Calu3 (cell line): ENCODE data around the gene PLA2G6. TPM values are rescaled to one million over a fixed set of nuclear protein-coding genes. Genes with fewer than 3 reads are reported as not detected.

Source experiments
- BruUV-seq: library from RNA; stranded (reverse); fragments of 400-500 nt; replicated peaks from 2 replicates; lab custom pipeline; 2021; lab: Mats Ljungman, UMichigan
- CTCF ChIA-PET: fragments of 300-600 bp; sonication (Branson Sonifier 250); formaldehyde crosslinking; loops from one replicate; lab custom pipeline; 2022; ENCODE audit warnings: antibody characterized with exemption; lab: Charles Lee
- DNase-seq: peaks from one replicate; pipeline ENCODE4 v3.0.0; 2022
- H3K27ac Mint-ChIP-seq: one replicate; pipeline ENCODE4 v1.8.0; 2022; ENCODE audit warnings: mixed read lengths; ENCODE audit not compliant: unreplicated experiment
- H3K27me3 Mint-ChIP-seq: one replicate; pipeline ENCODE4 v1.8.0; 2022; ENCODE audit warnings: mixed read lengths; ENCODE audit not compliant: unreplicated experiment
- H3K36me3 Mint-ChIP-seq: one replicate; pipeline ENCODE4 v1.8.0; 2022; ENCODE audit warnings: mild to moderate bottlenecking, moderate library complexity, mixed read lengths; ENCODE audit not compliant: insufficient read depth, unreplicated experiment
- H3K4me1 Mint-ChIP-seq: one replicate; pipeline ENCODE4 v1.8.0; 2022; ENCODE audit warnings: mild to moderate bottlenecking, low read depth, mixed read lengths; ENCODE audit not compliant: unreplicated experiment
- H3K4me3 Mint-ChIP-seq: one replicate; pipeline ENCODE4 v1.8.0; 2022; ENCODE audit warnings: mild to moderate bottlenecking, low read depth, moderate library complexity, mixed read lengths; ENCODE audit not compliant: unreplicated experiment
- H3K9me3 Mint-ChIP-seq: one replicate; pipeline ENCODE4 v1.8.0; 2022; ENCODE audit warnings: low read depth, mixed read lengths; ENCODE audit not compliant: unreplicated experiment
- intact Hi-C: fragments of 100-400 bp; cut with micrococcal nuclease; formaldehyde crosslinking; loops from one replicate; pipeline ENCODE4 v1.10.0; 2022; ENCODE audit not compliant: unreplicated experiment
- total RNA-seq: library from RNA; stranded (reverse); gene quantifications from 2 replicates; pipeline ENCODE4 v1.2.3, GENCODE V29; 2022
- TF ChIP-seq, protein P1 (sequence below): fragments of 200-600 bp; IDR thresholded peaks from one replicate; pipeline ENCODE4 v1.8.0; 2022; ENCODE audit warnings: antibody characterized with exemption; ENCODE audit not compliant: unreplicated experiment

PLA2G6 gene
- total RNA-seq, 1 experiment from 2014 or later = 43.5 TPM

DNA sequence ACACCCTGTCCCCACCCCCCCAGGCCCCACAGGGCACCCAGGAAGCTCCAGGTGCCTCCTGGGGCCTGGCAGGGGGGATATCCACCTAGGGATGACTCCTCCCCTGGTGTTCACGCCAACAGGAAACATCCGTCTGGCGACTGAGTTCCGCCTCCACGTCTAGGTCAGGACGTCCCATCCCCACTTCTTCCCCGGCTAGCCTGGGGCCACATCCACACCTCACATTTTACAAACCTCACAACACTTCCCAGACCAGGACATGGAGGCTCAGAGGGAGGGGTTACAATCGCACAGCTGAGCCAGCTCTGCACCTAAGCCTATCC, 41.1 kb upstream of the PLA2G6 start:
- Mint-ChIP-seq H3K27me3 (no peaks in the 10 kb centered on the region), H3K4me3 (no peak overlapping the region), H3K4me1 (peaks cover 61% of the 10 kb centered on the region), H3K36me3 (peaks cover 84% of the 10 kb centered on the region), H3K27ac (peak overlapping the region; percentile 98), H3K9me3 (no peaks in the 10 kb centered on the region)
- TF ChIP-seq, protein P1, sequence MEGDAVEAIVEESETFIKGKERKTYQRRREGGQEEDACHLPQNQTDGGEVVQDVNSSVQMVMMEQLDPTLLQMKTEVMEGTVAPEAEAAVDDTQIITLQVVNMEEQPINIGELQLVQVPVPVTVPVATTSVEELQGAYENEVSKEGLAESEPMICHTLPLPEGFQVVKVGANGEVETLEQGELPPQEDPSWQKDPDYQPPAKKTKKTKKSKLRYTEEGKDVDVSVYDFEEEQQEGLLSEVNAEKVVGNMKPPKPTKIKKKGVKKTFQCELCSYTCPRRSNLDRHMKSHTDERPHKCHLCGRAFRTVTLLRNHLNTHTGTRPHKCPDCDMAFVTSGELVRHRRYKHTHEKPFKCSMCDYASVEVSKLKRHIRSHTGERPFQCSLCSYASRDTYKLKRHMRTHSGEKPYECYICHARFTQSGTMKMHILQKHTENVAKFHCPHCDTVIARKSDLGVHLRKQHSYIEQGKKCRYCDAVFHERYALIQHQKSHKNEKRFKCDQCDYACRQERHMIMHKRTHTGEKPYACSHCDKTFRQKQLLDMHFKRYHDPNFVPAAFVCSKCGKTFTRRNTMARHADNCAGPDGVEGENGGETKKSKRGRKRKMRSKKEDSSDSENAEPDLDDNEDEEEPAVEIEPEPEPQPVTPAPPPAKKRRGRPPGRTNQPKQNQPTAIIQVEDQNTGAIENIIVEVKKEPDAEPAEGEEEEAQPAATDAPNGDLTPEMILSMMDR = no peak
- no TSS peak for BruUV-seq
- CTCF ChIA-PET = interaction anchor here (0.5 kb wide), 1 partner anchor 109 kb away, joined by 4 read pairs; no protein-coding TSS in a partner anchor
- intact Hi-C loops = no loop called here
- DNase-seq = peak; percentile 61

DNA sequence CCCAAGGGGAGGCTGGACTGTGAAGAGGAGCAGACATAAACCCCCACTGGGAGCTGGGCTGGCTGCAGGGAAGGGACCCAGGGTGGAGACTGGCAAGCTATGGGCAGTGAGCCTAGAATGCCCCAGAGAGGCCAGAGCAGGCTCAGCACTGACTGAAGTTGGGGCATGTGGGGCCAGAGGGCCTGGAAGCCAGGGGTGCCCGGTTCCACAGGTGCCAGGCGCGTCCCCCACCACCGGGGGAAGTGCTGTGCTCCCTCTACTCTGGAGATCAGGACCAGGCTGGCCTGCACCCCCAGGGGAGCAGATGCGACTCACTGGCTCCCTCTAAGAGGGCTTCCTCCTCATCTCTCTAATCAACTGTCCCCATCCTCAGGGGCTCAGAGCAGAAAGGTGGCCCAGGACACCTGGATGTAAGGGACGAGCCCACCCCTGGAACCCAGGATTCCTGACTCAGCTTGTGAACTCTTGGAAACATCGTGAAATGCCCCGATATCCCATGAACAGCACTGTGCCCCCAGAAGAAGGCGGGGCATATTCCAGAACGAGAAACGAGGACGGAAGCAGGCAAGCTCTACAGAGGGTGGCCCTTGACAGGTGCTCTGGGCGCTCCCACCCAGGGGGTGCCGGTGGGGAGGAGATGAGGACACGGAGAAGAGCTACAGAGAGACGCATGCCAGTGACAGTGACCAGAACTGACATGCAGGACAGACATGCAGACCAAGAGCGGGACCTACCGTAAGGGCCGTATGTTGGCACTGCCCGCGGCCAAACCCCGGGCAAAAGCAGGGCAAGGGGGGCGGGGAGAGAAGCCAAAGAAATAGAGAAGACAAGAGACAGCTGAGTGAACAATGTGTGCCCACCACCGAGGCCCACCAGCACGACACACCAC, 40.5 kb upstream of the PLA2G6 start:
- Mint-ChIP-seq H3K36me3 (peaks cover 87% of the 10 kb centered on the region), H3K4me3 (peak overlapping the region; percentile 21), H3K9me3 (no peaks in the 10 kb centered on the region), H3K4me1 (peaks cover 63% of the 10 kb centered on the region), H3K27ac (peak overlapping the region; percentile 98), H3K27me3 (no peaks in the 10 kb centered on the region)
- BruUV-seq = no TSS peak
- CTCF ChIA-PET = interaction anchor here (0.5 to 1.2 kb wide), 3 partner anchors 21 to 109 kb away, joined by 3 to 4 read pairs (median 3); no protein-coding TSS in a partner anchor
- DNase-seq = no peak
- TF ChIP-seq, protein P1 = no peak
- intact Hi-C loops = no loop called here

DNA sequence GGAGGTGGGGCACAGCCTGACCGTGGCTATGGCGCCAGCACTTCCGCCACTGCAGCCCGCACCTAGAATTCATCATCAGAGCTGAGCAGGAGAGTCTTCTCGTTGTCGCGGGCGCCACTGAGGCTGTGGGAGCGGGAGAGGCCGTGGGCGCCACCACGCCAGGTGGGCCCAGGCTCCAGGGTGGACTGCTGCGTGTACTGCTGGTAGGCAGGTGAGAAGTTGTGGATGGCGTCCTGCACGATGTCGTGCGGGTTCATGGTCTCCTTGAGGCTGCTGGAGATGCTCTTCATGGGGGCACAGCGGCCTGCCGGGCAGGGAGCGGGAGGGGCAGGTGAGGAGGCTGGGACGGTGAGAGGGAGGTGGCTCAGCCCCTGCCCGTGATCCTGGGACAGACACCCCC, 39.8 kb upstream of the PLA2G6 start:
- H3K9me3 Mint-ChIP-seq = no peaks in the 10 kb centered on the region
- no TSS peak for BruUV-seq
- no peak for DNase-seq
- intact Hi-C loops = no loop called here
- CTCF ChIA-PET = interaction anchor here (1.2 kb wide), 1 partner anchor 22 kb away, joined by 3 read pairs; no protein-coding TSS in a partner anchor
- H3K27me3 Mint-ChIP-seq = no peaks in the 10 kb centered on the region
- peak overlapping the region; percentile 21 for H3K4me3 Mint-ChIP-seq
- H3K36me3 Mint-ChIP-seq = peaks cover 87% of the 10 kb centered on the region
- TF ChIP-seq, protein P1 = no peak
- H3K4me1 Mint-ChIP-seq = peaks cover 63% of the 10 kb centered on the region
- peak overlapping the region; percentile 98 for H3K27ac Mint-ChIP-seq

DNA sequence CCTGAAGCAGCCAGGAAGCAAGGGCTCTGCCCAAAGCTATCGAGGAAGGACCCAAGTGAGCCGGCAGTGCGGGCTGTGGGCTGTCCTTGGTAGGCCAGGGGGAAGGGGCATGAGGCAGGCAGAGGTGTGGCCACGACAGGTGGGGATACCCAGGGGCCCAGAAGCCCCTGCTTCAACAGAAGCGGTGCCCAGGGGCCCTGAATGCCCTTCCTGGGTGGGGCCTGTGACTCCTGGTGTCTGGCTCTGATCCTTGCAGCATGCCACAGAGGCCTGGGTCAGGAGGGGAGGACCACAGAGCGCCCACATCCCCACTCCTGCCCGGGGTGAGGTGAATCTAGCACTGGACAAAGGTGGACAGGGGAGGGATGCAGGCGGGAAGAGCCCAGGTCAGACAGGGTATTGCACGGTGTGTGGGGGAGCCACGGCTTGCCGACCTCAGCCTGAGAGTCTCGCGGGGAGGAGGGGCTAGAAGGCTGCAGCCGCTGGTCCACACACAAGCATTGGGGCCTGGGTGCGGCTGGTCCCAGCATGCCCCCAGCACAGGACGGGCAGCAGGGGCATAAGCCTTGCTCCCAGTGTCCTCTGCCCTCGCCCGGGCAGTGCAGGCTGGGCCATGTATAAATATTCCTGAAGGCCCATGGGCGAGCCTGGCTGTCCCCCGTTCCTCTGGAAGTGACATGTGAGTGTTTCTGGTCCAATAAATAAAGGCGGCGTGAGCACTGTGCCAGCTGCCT, 39.2 kb upstream of the PLA2G6 start:
- Mint-ChIP-seq H3K36me3 (peaks cover 87% of the 10 kb centered on the region), H3K27me3 (no peaks in the 10 kb centered on the region), H3K4me1 (peaks cover 63% of the 10 kb centered on the region), H3K27ac (peak overlapping the region; percentile 98), H3K9me3 (no peaks in the 10 kb centered on the region), H3K4me3 (peak overlapping the region; percentile 21)
- no peak for DNase-seq
- intact Hi-C loops = no loop called here
- BruUV-seq = no TSS peak
- TF ChIP-seq, protein P1 = no peak
- CTCF ChIA-PET = interaction anchor here (1.2 to 1.4 kb wide), 2 partner anchors 8 to 22 kb away, joined by 3 to 5 read pairs; no protein-coding TSS in a partner anchor
